Smooth muscle cell (in vitro differentiated cells): ENCODE results near the gene CAMK2A. TPM values are rescaled to one million over a fixed set of nuclear protein-coding genes. Genes with fewer than 3 reads are reported as not detected.
A peak's percentile ranks its signal among the peaks of the same experiment; 100 is the strongest.

Source experiments
- DNase-seq: peaks from one replicate; lab custom pipeline; 2025; ENCODE audit not compliant: unreplicated experiment; lab: John Stamatoyannopoulos, UW
- H2AFZ ChIP-seq: fragments of 200-600 bp; sonication (generic); 2 replicates; pipeline ENCODE4 v1.6.0; 2016; ENCODE audit warnings: antibody characterized with exemption, low read depth, mild to moderate bottlenecking
- H3F3A ChIP-seq: fragments of 200-600 bp; sonication (generic); 2 replicates; pipeline ENCODE4 v1.6.0; 2017; ENCODE audit warnings: antibody characterized with exemption, low read depth
- H3K27ac ChIP-seq: fragments of 200-600 bp; sonication (generic); 2 replicates; pipeline ENCODE4 v1.5.1; 2016; ENCODE audit warnings: low read depth, mild to moderate bottlenecking
- H3K27me3 ChIP-seq: fragments of 200-600 bp; sonication (generic); 2 replicates; pipeline ENCODE4 v1.6.1; 2016; ENCODE audit warnings: low read depth, mild to moderate bottlenecking
- H3K36me3 ChIP-seq: fragments of 200-600 bp; sonication (generic); 2 replicates; pipeline ENCODE4 v1.5.1; 2016; ENCODE audit warnings: low read depth
- H3K4me1 ChIP-seq: fragments of 200-600 bp; sonication (generic); 2 replicates; pipeline ENCODE4 v1.5.1; 2016; ENCODE audit warnings: low read depth
- H3K4me2 ChIP-seq: fragments of 200-600 bp; sonication (generic); 2 replicates; pipeline ENCODE4 v1.6.0; 2016; ENCODE audit warnings: mild to moderate bottlenecking
- H3K4me3 ChIP-seq: fragments of 200-600 bp; sonication (generic); 2 replicates; pipeline ENCODE4 v1.5.1; 2016; ENCODE audit warnings: mild to moderate bottlenecking
- H3K79me2 ChIP-seq: fragments of 200-600 bp; sonication (generic); 2 replicates; pipeline ENCODE4 v1.6.0; 2016; ENCODE audit warnings: low read depth, mild to moderate bottlenecking
- H3K9ac ChIP-seq: fragments of 200-600 bp; sonication (generic); 2 replicates; pipeline ENCODE4 v1.6.0; 2016; ENCODE audit warnings: low read depth
- H3K9me3 ChIP-seq: fragments of 200-600 bp; sonication (generic); replicated peaks from 2 replicates; pipeline ENCODE4 v1.5.1; 2016; ENCODE audit warnings: low read depth
- H4K20me1 ChIP-seq: fragments of 200-600 bp; sonication (generic); 2 replicates; pipeline ENCODE4 v1.6.0; 2016; ENCODE audit warnings: low read depth
- WGBS: methylation state at CpG from one replicate; pipeline ENCODE4 v1.1.7; 2016; ENCODE audit warnings: low lambda C conversion rate; 5-methylcytosine and 5-hydroxymethylcytosine counted together
- polyA plus RNA-seq: library from polyadenylated mRNA; unstranded; fragments of >200 nt; fragmentation: Nextera tagmentation; extraction: Ambion mirVana; gene quantifications from 2 replicates; pipeline ENCODE4 v1.2.1, GENCODE V29; 2016
- total RNA-seq: library from RNA; depleted of rRNA; stranded (reverse); fragments of >200 nt; gene quantifications from 2 replicates; pipeline ENCODE4 v1.2.3, GENCODE V29; 2014
- TF ChIP-seq, protein P1 (sequence below): fragments of 200-600 bp; sonication (generic); IDR thresholded peaks from 2 replicates; pipeline ENCODE4 v1.5.1; 2017; ENCODE audit warnings: borderline replicate concordance, mild to moderate bottlenecking, antibody characterized with exemption; ENCODE audit not compliant: insufficient read depth, poor library complexity, severe bottlenecking

Gene CAMK2A
- total and polyA plus RNA-seq, 2 experiments from 2014 or later: 0.83 to 1.6 TPM

- Histone ChIP-seq H2AFZ (no peak overlapping the region), H3K4me3 (no peak overlapping the region), H3K79me2 (no peaks in the 10 kb centered on the region), H3F3A (no peaks in the 10 kb centered on the region), H4K20me1 (no peaks in the 10 kb centered on the region), H3K27ac (peak overlapping the region; percentile 28), H3K36me3 (no peaks in the 10 kb centered on the region), H3K9ac (no peak overlapping the region), H3K4me1 (no peaks in the 10 kb centered on the region), H3K4me2 (no peak overlapping the region), H3K9me3 (no peaks in the 10 kb centered on the region), H3K27me3 (no peaks in the 10 kb centered on the region)
- no peak for DNase-seq
- TF ChIP-seq, protein P1, sequence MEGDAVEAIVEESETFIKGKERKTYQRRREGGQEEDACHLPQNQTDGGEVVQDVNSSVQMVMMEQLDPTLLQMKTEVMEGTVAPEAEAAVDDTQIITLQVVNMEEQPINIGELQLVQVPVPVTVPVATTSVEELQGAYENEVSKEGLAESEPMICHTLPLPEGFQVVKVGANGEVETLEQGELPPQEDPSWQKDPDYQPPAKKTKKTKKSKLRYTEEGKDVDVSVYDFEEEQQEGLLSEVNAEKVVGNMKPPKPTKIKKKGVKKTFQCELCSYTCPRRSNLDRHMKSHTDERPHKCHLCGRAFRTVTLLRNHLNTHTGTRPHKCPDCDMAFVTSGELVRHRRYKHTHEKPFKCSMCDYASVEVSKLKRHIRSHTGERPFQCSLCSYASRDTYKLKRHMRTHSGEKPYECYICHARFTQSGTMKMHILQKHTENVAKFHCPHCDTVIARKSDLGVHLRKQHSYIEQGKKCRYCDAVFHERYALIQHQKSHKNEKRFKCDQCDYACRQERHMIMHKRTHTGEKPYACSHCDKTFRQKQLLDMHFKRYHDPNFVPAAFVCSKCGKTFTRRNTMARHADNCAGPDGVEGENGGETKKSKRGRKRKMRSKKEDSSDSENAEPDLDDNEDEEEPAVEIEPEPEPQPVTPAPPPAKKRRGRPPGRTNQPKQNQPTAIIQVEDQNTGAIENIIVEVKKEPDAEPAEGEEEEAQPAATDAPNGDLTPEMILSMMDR: no peak
- 75% methylated on average over 18 of the region's 18 CpGs for WGBS
These were observed 109.1 kb downstream of the CAMK2A start for GRCh38 chr5:150180241-150181026.

GRCh38 chr5:150179019-150179620 is 110.5 kb downstream of the CAMK2A start:
- H3K4me2 ChIP-seq: no peak overlapping the region
- H3K79me2 ChIP-seq: no peaks in the 10 kb centered on the region
- H2AFZ ChIP-seq: no peak overlapping the region
- H3F3A ChIP-seq: no peaks in the 10 kb centered on the region
- H3K4me1 ChIP-seq: no peaks in the 10 kb centered on the region
- no peak overlapping the region for H3K4me3 ChIP-seq
- TF ChIP-seq, protein P1: no peak
- H3K36me3 ChIP-seq: no peaks in the 10 kb centered on the region
- no peak overlapping the region for H3K9ac ChIP-seq
- H3K27ac ChIP-seq: no peak overlapping the region
- no peaks in the 10 kb centered on the region for H3K9me3 ChIP-seq
- H3K27me3 ChIP-seq: no peaks in the 10 kb centered on the region
- 93% methylated on average over 7 of the region's 7 CpGs for WGBS
- DNase-seq: no peak
- H4K20me1 ChIP-seq: no peaks in the 10 kb centered on the region

DNA sequence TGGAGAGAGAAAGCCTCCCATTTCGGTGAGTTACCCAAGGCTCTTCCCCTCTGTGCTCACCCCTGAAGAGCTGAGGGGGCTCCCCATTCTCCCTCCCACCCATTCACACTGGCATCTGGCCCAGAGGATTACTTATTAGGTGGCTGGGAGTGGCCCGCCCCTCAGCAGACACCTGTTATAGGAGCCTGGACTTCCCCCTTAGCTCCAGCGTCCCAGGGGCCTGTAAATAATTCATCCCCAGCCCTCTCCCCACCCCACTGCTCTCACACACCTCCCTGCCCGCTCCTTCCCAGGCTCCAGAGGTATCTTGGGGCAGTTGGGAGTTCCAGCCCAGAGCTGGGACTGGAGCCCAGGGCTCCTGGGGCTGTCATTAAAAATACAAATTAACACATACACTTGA is 111.3 kb downstream of the CAMK2A start:
- Histone ChIP-seq H3K4me3 (no peak overlapping the region), H3K79me2 (no peaks in the 10 kb centered on the region), H3K27me3 (no peaks in the 10 kb centered on the region), H2AFZ (no peak overlapping the region), H3K4me1 (no peaks in the 10 kb centered on the region), H3K27ac (no peak overlapping the region), H3K36me3 (no peaks in the 10 kb centered on the region), H4K20me1 (no peaks in the 10 kb centered on the region), H3F3A (no peaks in the 10 kb centered on the region), H3K4me2 (no peak overlapping the region), H3K9me3 (no peaks in the 10 kb centered on the region), H3K9ac (no peak overlapping the region)
- TF ChIP-seq, protein P1: no peak
- no peak for DNase-seq
- 78% methylated on average over 4 of the region's 4 CpGs for WGBS
